GOT3 (cell line): ENCODE data around the gene CRYGS.
"Not testable (repeated sequence)": the region's sequence is repeated elsewhere in the genome, so short reads cannot be mapped to it uniquely, and the experiment has no call there.

Source experiments
- DNase-seq: peaks from one replicate; lab custom pipeline; 2025; ENCODE audit warnings: mixed read lengths; lab: John Stamatoyannopoulos, UW

CRYGS gene

DNA sequence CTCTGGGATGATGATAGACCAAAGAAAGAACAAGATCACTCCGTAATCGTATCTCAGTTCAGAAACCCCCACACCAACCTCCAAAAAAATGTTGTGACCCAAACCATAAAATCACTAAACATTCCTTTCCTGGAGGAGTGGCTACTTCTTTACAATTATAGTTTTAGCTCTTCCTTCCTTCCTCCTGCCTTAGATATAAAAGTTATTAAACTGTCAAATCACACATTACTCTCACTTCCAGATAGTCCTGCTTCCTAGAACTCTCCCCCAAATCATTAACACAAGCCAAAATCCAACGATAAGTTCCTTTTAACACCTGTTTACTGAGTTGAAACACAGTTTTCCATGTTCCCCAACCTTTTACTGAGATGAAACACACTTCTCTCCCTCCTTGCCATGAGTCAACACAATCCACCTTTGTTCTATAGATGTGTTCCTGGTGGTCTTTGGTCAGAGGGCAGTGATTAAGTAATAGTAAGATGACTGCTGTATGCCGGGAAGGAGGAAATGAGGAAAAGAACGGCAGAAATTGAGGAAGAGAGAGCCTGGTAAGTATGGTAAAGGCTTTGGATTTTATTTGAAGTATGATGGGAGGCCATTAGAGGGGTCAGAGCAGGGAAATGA lies 8.3 kb upstream of the CRYGS start:
- no peak for DNase-seq

GRCh38 chr3:186551387-186551786 lies 7.2 kb upstream of the CRYGS start:
- no peak for DNase-seq

DNA sequence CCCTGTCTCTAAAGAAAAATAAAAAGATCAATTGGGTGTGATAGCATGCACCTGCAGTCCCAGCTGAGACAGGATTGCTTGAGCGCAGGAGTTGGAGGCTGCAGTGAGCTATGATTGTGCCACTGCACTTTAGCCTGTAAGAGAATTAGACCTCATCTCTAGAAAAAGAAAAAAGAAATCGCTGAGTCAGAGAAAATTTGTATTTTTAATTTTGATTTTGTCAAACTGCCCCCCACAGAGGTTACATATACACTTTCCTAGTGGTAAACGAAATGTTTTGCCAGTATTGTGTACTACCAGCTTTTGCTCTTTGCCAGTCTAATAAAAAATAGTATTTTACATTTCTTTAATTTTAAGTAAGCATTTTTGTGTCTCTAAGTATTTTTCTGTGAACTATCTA lies 5.3 kb upstream of the CRYGS start:
- DNase-seq = no peak

DNA sequence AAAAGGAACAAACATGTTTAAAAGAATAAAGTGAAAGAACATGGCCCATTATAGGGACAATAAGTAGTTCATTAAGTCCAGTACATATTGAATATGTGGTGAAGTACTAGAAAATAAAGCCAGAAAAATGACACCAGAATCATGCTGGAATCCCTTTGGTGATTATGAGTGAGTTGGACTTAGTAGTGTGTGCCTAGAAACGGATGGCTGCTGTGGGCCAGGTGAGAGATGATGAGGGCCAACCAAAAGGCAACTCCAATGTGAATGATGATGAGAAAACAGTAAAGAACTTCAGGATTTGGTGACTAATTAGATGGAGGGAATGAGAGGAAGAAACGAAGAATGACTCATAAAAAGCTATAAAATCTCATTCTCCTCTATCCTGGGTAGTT lies 3.3 kb downstream of the CRYGS start:
- no peak for DNase-seq

DNA sequence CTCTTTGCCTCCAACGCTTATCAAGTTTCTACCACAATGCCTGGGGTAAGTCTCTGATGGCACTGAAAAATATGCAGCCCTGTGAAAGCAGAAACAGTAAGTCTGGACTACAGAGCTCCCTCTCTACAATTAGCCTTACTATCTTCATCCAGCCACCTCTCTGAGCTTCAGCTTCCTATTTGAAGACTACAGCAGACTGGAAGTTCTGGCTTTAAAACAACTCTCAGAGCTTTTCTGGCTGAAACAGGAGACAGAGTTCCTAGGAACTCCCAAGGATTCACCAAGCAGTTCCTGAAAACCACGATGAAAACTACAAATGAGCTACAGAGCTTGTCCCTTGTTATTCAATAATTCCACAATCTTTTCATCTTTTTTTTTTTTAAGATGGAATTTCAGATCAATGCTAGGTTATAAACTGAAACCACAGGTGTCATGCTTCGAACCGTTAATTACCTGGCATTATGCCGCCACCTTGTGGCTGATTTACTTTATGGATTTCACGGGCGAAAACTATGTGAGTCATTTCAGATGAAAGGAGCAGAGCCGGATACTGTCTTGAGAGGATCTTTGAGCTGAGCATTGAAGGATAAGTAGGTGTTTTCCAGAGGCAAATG lies 3.9 kb downstream of the CRYGS start:
- no peak for DNase-seq

DNA sequence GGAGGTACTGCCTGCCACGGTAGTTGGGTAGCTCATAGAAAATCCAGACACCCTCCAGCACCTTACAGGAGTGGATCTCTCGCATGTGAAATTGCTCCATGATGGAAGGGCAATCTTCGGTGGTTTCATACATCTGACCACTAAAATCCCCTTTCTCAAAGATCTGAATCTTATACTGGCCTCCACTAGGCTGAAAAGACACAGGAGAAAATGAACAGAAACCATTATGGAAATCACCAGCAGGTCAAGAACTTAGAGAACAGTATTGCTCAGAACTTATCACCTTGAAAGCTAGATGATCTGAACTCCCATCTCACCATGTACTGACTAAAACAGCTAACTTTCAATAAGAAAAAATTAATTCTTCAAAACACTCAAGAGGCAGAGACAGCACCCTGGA lies 5.4 kb downstream of the CRYGS start:
- DNase-seq = no peak

- DNase-seq = no peak
These were observed 7.0 kb downstream of the CRYGS start for GRCh38 chr3:186536883-186537844.

- no peak for DNase-seq
These were observed 10.0 kb downstream of the CRYGS start for GRCh38 chr3:186534113-186534669.

GRCh38 chr3:186532598-186533072 lies 11.5 kb downstream of the CRYGS start:
- no peak for DNase-seq

DNA sequence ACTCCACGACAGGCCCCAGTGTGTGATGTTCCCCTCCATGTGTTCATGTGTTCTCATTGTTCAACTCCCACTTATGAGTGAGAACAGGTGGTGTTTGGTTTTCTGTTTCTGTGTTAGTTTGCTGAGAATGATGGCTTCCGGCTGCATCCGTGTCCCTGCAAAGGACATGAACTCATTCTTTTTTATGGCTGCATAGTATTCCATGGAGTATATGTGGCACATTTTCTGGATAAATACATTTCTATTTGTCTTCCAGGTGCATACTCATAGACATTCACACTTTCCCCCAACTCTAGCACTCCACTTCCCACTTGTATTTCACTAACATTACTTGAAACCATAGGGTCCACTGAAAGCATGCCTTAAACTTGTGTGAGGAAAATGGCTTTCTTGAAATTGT lies 12.5 kb downstream of the CRYGS start:
- not testable (repeated sequence) for DNase-seq

DNA sequence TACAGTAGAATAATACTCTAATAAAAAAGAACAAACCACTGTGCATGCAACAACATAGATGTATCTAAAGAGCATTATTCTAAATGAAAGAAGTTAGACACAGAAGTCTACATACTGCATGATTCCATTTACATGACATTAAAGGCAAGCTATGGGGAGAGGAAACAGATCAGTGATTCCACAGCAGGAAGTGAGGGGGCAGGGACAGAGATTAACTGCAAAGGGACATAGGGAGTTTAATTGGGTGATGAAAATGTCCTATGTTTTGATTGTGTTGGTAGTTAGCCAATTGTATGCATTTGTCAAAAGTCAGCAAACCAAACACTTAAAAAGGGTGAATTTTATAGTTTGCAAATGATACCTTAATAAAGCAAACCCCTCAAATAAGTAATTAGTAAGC lies 13.8 kb downstream of the CRYGS start:
- DNase-seq = no peak

DNA sequence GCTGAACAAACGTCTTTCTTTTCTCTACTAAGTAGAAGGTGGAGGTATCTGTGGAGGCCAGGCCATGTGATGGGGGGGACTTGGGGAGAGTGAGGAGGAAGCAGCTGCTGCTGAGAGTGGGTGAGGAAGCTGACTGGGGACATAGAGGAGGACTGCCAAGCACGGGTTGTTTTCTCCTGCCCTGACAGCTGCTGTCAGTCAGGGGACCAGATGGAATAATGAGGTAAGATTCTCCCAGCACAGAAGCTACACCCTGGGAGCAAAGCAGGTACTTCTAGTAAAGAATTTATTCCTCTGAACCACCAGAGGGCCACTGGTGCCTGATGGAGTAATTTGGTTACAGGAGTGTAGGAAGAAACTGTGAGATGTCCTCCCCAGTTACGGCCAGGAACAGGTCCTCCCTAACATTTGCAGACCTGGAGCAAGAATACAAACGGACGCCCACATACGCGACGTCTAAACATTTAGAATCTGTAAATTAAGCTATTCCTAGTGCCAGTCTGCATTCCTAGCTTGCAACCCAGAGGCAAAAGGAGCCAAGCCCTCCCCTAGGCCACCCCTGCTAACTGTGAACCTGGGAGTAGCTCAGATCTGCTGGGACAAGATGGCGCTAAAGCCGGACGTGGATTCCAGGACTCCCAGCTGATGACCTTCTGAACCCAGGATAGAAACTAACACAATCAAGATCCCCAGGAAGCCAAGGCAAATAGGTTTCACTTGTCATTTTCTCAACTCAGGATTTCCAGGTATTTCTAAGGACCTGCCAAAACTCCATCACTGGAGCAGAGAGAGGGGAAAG lies 14.8 kb downstream of the CRYGS start:
- no peak for DNase-seq

GRCh38 chr3:186526256-186526606 lies 17.9 kb downstream of the CRYGS start:
- no peak for DNase-seq

GRCh38 chr3:186525369-186526255 lies 18.6 kb downstream of the CRYGS start:
- DNase-seq = no peak

DNA sequence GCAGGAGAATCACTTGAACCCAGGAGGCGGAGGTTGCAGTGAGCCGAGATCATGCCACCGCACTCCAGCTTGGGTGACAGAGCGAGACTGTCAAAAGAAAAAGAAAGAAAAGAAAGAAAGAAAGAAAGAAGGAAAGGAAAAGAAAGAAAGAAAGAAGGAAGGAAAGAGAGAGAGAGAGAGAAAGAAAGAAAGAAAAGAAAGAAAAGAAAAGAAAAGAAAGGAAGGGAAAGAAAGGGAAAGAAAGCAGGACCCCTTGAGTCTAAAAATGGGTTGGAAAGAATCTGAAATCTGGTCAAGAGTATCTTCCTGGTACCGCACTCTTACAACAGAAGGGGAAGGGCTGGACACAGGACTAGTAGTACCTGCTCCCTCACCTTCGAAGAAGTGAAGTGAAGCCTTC lies 19.6 kb downstream of the CRYGS start:
- DNase-seq = no peak

- DNase-seq = no peak
These were observed 20.7 kb downstream of the CRYGS start for GRCh38 chr3:186523434-186523833.

DNA sequence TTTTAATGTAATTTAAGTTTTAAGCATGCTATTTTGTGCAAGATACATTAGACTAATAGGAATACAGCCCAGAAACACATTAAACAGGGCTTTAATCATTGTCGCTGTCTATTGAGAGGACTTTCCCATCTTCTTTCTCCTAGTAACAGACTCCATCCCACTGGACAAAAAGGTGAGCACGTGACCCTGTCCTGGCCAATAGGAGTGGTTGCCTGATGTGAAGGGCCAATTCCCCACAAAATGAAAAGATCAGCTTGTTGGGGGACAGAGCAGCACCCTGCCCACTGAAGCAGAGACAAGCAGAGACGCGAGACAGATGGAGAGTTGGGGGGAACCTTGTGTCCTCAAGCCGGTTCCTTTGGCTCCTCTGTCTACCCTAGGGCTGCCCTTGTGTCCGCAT lies 21.2 kb downstream of the CRYGS start:
- DNase-seq = no peak

- no peak for DNase-seq
These were observed 23.0 kb downstream of the CRYGS start for GRCh38 chr3:186520957-186521842.

DNA sequence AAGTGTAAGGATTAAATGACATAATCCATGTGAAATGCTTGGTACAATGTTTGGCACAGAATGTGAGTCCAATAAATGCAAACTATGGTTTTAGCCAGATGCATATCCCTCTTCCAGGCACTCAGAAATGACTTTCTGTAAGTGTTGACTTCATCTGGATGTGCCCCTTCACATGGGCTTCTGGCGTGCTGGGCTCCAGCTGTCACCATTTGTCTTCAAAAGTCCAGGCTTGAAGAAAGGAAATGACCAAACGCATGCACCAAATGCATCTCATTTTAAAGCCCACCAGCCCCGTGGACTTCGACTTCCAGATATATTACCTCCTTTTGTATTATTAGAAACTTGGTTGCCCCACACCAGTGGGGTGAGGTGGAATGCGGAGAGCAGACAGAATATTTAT lies 23.7 kb downstream of the CRYGS start:
- no peak for DNase-seq
